Common myeloid progenitor, CD34-positive (primary cell): ENCODE data around the gene KCTD6.
"Not testable (repeated sequence)": the region's sequence is repeated elsewhere in the genome, so short reads cannot be mapped to it uniquely, and the experiment has no call there.

Experiments
- CTCF ChIA-PET: fragments of 350-600 bp; sonication (Branson Sonifier 250); formaldehyde crosslinking; loops from one replicate; lab custom pipeline; 2021; ENCODE audit warnings: antibody characterized with exemption; lab: Charles Lee
- POLR2A ChIA-PET: fragments of 350-600 bp; sonication (Branson Sonifier 250); formaldehyde crosslinking; loops from one replicate; lab custom pipeline; 2021; ENCODE audit warnings: antibody characterized with exemption; lab: Charles Lee
- DNase-seq, 3 donors: peaks; one replicate each; pipeline versions ENCODE4 v3.0.0 to v3.0.0-alpha.2; 2013
- H3K27ac ChIP-seq, 2 experiments: 1 replicate in 1 of 2; 2 replicates in 1 of 2; pipeline ENCODE4 v1.7.0; 2013; ENCODE audit warnings: inconsistent platforms in 2 of 2, low read length in 2 of 2, mild to moderate bottlenecking in 2 of 2, low read depth in 1 of 2, moderate library complexity in 1 of 2; ENCODE audit not compliant: severe bottlenecking in 2 of 2, insufficient read depth in 1 of 2, poor library complexity in 1 of 2
- H3K27me3 ChIP-seq, 5 experiments: replicated peaks in 2 of 5; 1 replicate in 3 of 5; 2 replicates in 2 of 5; pipeline versions ENCODE4 v1.6.1 to v1.7.0; 2013; ENCODE audit warnings: low read length in 4 of 5, mild to moderate bottlenecking in 2 of 5, moderate library complexity in 2 of 5, inconsistent platforms in 1 of 5; ENCODE audit not compliant: insufficient read depth in 5 of 5, control insufficient read depth in 4 of 5
- H3K36me3 ChIP-seq, 4 experiments: 1 replicate in 2 of 4; 2 replicates in 2 of 4; pipeline versions ENCODE4 v1.6.1 to v1.7.0; 2013; ENCODE audit warnings: low read length in 3 of 4, control low read depth in 1 of 4, mild to moderate bottlenecking in 1 of 4; ENCODE audit not compliant: control insufficient read depth in 4 of 4, insufficient read depth in 4 of 4
- H3K4me1 ChIP-seq, 4 experiments: 1 replicate in 3 of 4; 2 replicates in 1 of 4; pipeline versions ENCODE4 v1.6.1 to v1.7.1; 2013; ENCODE audit warnings: low read length in 3 of 4, mild to moderate bottlenecking in 3 of 4, control low read depth in 1 of 4, inconsistent platforms in 1 of 4, moderate library complexity in 1 of 4; ENCODE audit not compliant: control insufficient read depth in 4 of 4, insufficient read depth in 4 of 4; ENCODE audit errors: control extremely low read depth in 1 of 4
- H3K4me3 ChIP-seq, 7 experiments: 1 replicate in 4 of 7; 2 replicates in 3 of 7; pipeline versions ENCODE4 v1.5.1 to v1.7.0; 2013; ENCODE audit warnings: mild to moderate bottlenecking in 7 of 7, low read length in 6 of 7, moderate library complexity in 6 of 7, inconsistent platforms in 2 of 7, low read depth in 2 of 7, control low read depth in 1 of 7; ENCODE audit not compliant: insufficient read depth in 4 of 7, control insufficient read depth in 1 of 7; ENCODE audit errors: extremely low read depth in 1 of 7
- H3K9me3 ChIP-seq, 5 experiments: 1 replicate in 4 of 5; 2 replicates in 1 of 5; pipeline versions ENCODE4 v1.6.1 to v1.7.1; 2013; ENCODE audit warnings: low read length in 4 of 5, mild to moderate bottlenecking in 2 of 5, inconsistent platforms in 1 of 5, low read depth in 1 of 5, moderate library complexity in 1 of 5; ENCODE audit not compliant: control insufficient read depth in 4 of 5, insufficient read depth in 2 of 5; ENCODE audit errors: control extremely low read depth in 1 of 5
- WGBS: methylation state at CpG from one replicate; pipeline ENCODE4 v1.1.5; 2013; ENCODE audit not compliant: insufficient coverage; 5-methylcytosine and 5-hydroxymethylcytosine counted together

Gene KCTD6

GRCh38 chr3:58521917-58522631, 30.2 kb downstream of the KCTD6 start:
- 98% methylated on average over 9 of the region's 10 CpGs for WGBS
- ChIA-PET CTCF (interaction anchor here (1.4 to 4.4 kb wide), 2 partner anchors 9 kb away, joined by 5 to 24 read pairs; no protein-coding TSS in a partner anchor), POLR2A (no interaction called here)
- Histone ChIP-seq H3K4me1 (peaks cover 0 to 11% (median 0%) of the 10 kb centered on the region in 4 experiments), H3K9me3 (no peaks in the 10 kb centered on the region), H3K4me3 (no peak overlapping the region), H3K27me3 (no peaks in the 10 kb centered on the region), H3K27ac (no peak overlapping the region), H3K36me3 (peaks cover 0 to 22% (median 4%) of the 10 kb centered on the region in 4 experiments)
- no peak for DNase-seq

GRCh38 chr3:58522759-58523425, 31.0 kb downstream of the KCTD6 start:
- POLR2A ChIA-PET = no interaction called here
- WGBS = 93% methylated on average over 3 of the region's 5 CpGs
- CTCF ChIA-PET = interaction anchor here (1.4 to 4.4 kb wide), 2 partner anchors 9 kb away, joined by 5 to 24 read pairs; no protein-coding TSS in a partner anchor
- DNase-seq = peak in 1 of 3 donors; percentile 27
- Histone ChIP-seq H3K27me3 (no peaks in the 10 kb centered on the region), H3K36me3 (peaks cover 0 to 19% (median 4%) of the 10 kb centered on the region in 4 experiments), H3K4me1 (peaks cover 0 to 11% (median under 1%) of the 10 kb centered on the region in 4 experiments), H3K4me3 (no peak overlapping the region), H3K9me3 (no peaks in the 10 kb centered on the region), H3K27ac (no peak overlapping the region)

DNA sequence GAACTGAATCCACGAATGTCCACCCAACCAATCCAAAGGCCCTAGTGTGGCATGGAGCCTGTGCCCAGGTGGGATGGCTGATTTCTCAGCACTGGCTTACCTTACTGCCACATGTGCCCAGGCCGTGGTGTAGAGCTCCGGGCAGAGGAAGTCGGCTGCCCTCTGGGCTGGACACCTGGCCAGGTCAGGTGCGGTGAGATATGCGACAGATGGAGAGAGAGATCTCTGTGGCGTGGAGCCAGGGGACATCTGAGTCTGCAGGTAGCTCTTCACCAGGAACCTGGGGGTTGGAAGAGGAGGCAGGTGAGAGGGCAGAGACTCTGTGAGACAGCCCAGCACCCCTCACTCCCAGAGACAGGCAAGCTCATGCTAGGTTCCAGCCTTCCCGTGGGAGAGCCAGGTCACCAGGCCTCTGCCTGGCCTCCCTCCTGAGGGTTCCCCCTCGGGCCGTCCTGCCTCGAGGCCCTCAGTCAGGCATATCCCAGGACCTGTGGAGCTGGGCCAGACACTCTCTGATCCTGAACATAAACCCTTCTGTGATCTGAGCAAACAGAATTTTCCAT, 32.5 kb downstream of the KCTD6 start:
- Histone ChIP-seq H3K27ac (no peak overlapping the region), H3K4me3 (no peak overlapping the region), H3K9me3 (no peaks in the 10 kb centered on the region), H3K27me3 (no peaks in the 10 kb centered on the region), H3K4me1 (peaks cover 0 to 19% (median 14%) of the 10 kb centered on the region in 4 experiments), H3K36me3 (peaks cover 0 to 19% (median 4%) of the 10 kb centered on the region in 4 experiments)
- ChIA-PET POLR2A (no interaction called here), CTCF (interaction anchor here (1.0 to 1.9 kb wide), 5 partner anchors 10 to 218 kb away, joined by 3 to 9 read pairs (median 6); partner anchors contain the start of genes HTD2, KCTD6 and RPP14)
- DNase-seq = no peak
- WGBS = 100% methylated on average over 8 of the region's 11 CpGs

DNA sequence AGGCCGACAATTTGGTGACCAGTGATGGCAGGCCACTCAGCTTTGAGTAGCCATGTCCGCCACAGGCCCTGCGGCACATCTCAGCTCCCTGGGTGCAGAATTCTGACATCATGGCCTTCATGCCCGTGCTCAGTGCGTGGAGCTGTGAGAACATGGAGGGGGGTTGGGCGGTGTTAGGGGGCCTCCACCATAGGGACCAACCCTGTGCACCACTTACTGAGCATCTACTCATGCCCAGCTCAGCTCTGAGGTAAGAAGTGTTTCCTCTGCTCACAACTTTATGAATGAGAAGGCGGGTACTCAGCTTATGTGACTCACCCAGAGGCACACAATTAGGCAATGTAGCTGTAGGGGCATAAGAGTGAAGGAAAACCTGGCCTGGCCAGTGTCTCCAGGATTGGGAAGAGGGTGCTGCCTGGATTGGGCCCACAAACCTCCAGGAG, 34.6 kb downstream of the KCTD6 start:
- 92% methylated on average over 7 of the region's 7 CpGs for WGBS
- CTCF ChIA-PET = interaction anchor here (0.7 to 1.5 kb wide), 3 partner anchors 9 to 14 kb away, joined by 3 read pairs; no protein-coding TSS in a partner anchor
- H3K36me3 ChIP-seq = peaks cover 0 to 19% (median 5%) of the 10 kb centered on the region in 4 experiments
- DNase-seq = peak in 2 of 3 donors; percentile 43 to 52
- POLR2A ChIA-PET = no interaction called here
- H3K27ac ChIP-seq = no peak overlapping the region
- H3K4me3 ChIP-seq = no peak overlapping the region
- no peaks in the 10 kb centered on the region for H3K27me3 ChIP-seq
- no peaks in the 10 kb centered on the region for H3K9me3 ChIP-seq
- peaks cover 0 to 18% (median 16%) of the 10 kb centered on the region in 4 experiments for H3K4me1 ChIP-seq

GRCh38 chr3:58527440-58527839, 35.5 kb downstream of the KCTD6 start:
- CTCF ChIA-PET = interaction anchor here (1.0 kb wide), 1 partner anchor 39 kb away, joined by 3 read pairs; no protein-coding TSS in a partner anchor
- H3K27me3 ChIP-seq, H3K9me3 ChIP-seq, POLR2A ChIA-PET, H3K27ac ChIP-seq, H3K4me3 ChIP-seq, DNase-seq: not testable (repeated sequence)
- Histone ChIP-seq H3K36me3 (peaks cover 0 to 11% (median 5%) of the 10 kb centered on the region in 4 experiments), H3K4me1 (peaks cover 0 to 19% (median 17%) of the 10 kb centered on the region in 4 experiments)
- WGBS = 100% methylated on average over 3 of the region's 3 CpGs

DNA sequence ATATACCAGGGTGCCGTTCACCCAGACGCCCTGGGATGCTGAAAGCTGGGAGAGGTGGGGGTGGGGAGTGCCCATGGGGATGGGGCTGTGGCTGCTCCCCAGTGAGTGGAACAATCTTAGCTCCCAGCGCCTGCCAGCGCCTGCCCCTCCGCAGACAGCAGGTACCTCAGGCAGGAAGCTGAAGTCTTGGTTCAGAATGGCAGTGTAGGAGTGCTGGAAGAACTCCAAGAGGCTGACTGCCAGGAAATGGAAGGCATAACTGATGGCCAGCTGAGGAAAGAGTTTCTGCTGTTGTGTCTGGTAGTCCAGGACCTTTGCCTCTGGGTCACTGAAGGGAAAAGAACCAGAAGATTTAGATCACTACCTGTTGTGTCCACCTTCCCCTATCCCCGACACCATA, 36.7 kb downstream of the KCTD6 start:
- no peak overlapping the region for H3K27ac ChIP-seq
- H3K4me1 ChIP-seq = peaks cover 0 to 25% (median 21%) of the 10 kb centered on the region in 4 experiments
- peak in 2 of 3 donors; percentile 18 to 19 for DNase-seq
- no peaks in the 10 kb centered on the region for H3K27me3 ChIP-seq
- WGBS = 19% methylated on average over 4 of the region's 6 CpGs
- ChIA-PET POLR2A (no interaction called here), CTCF (interaction anchor here (0.6 to 2.6 kb wide), 12 partner anchors 9 to 222 kb away, joined by 3 to 14 read pairs (median 4); partner anchors contain the start of genes HTD2, KCTD6 and RPP14)
- peaks cover 0 to 11% (median 5%) of the 10 kb centered on the region in 4 experiments for H3K36me3 ChIP-seq
- H3K4me3 ChIP-seq = peak overlapping the region in 1 of 7 experiments; percentile 25
- H3K9me3 ChIP-seq = no peaks in the 10 kb centered on the region
